Gastrocnemius medialis (tissue), 4 donors: ENCODE measurements around the gene ZDHHC3. TPM values are rescaled to one million over a fixed set of nuclear protein-coding genes. Genes with fewer than 3 reads are reported as not detected.

Source experiments
- ATAC-seq, 2 donors: fragments of 150-250 bp; one replicate each; pipeline ENCODE4 v1.9.1; 2016
- DNase-seq, 2 donors: peaks; one replicate each; pipeline ENCODE4 v3.0.0-alpha.2; 2019
- H3K27ac ChIP-seq, 4 donors: fragments of 200-600 bp; sonication (generic); 1 replicate in 1 of 4; 2 replicates in 3 of 4; pipeline ENCODE4 v1.5.1; 2016 to 2018; ENCODE audit warnings: mild to moderate bottlenecking in 2 of 4, moderate library complexity in 1 of 4
- H3K27me3 ChIP-seq, 3 donors: fragments of 200-600 bp; sonication (generic) in 2 of 3; 1 replicate in 1 of 3; 2 replicates in 2 of 3; pipeline versions ENCODE4 v1.5.1 to v1.6.0; 2016 to 2019; ENCODE audit warnings: mild to moderate bottlenecking in 1 of 3, moderate library complexity in 1 of 3
- H3K36me3 ChIP-seq, 2 donors: fragments of 200-600 bp; sonication (generic) in 1 of 2; one replicate each; pipeline ENCODE4 v1.5.1; 2017 to 2018
- H3K4me1 ChIP-seq, 2 donors: fragments of 200-600 bp; sonication (generic) in 1 of 2; one replicate each; pipeline ENCODE4 v1.5.1; 2016 to 2017; ENCODE audit warnings: mild to moderate bottlenecking in 2 of 2
- H3K4me3 ChIP-seq, 4 donors: fragments of 200-600 bp; sonication (generic) in 3 of 4; 1 replicate in 1 of 4; 2 replicates in 3 of 4; pipeline ENCODE4 v1.5.1; 2016 to 2019; ENCODE audit warnings: mild to moderate bottlenecking in 2 of 4
- H3K9me3 ChIP-seq, 3 donors: fragments of 200-600 bp; sonication (generic) in 2 of 3; 1 replicate in 1 of 3; 2 replicates in 2 of 3; pipeline ENCODE4 v1.5.1; 2016 to 2019
- POLR2A ChIP-seq, 2 donors: fragments of 450-650 bp; IDR thresholded peaks; one replicate each; pipeline ENCODE4 v1.6.1; 2017; ENCODE audit warnings: antibody characterized with exemption in 2 of 2, mild to moderate bottlenecking in 2 of 2, moderate library complexity in 2 of 2
- in situ Hi-C, 4 donors: fragments of 200-750 bp; cut with MboI; loops; one replicate each; pipeline versions ENCODE4 v1.15.0 to v1.8.0; 2017; ENCODE audit warnings: low sequenced_read_pairs in 4 of 4
- intact Hi-C: fragments of 100-400 bp; cut with DNase I; formaldehyde crosslinking; loops from one replicate; pipeline ENCODE4 v1.15.1; 2023; ENCODE audit warnings: low total_unique reads
- total RNA-seq, 4 donors: library from RNA; depleted of rRNA; stranded (reverse); fragments of >200 nt; gene quantifications; one replicate each; pipeline versions ENCODE4 v1.1.0 to v1.2.3, GENCODE V29; 2016
- TF ChIP-seq, protein P1 (sequence below), 5 experiments: fragments of 450-650 bp in 3 of 5; fragments of 200-600 bp in 2 of 5; sonication (generic) in 2 of 5; IDR thresholded peaks in 4 of 5; conservative IDR thresholded peaks in 1 of 5; 1 replicate in 4 of 5; 2 replicates in 1 of 5; pipeline ENCODE4 v1.5.1; 2016 to 2019; ENCODE audit warnings: antibody characterized with exemption in 5 of 5, mild to moderate bottlenecking in 3 of 5, moderate library complexity in 3 of 5

ZDHHC3 gene
- total RNA-seq, 4 donors from 2014 or later = 66.2 to 90.5 (median 74.5) TPM

- in situ Hi-C loops = no loop called here
- Histone ChIP-seq H3K4me1 (peaks cover 3 to 26% of the 10 kb centered on the region in 2 donors), H3K4me3 (no peak overlapping the region), H3K36me3 (peaks cover 0 to 17% of the 10 kb centered on the region in 2 donors), H3K27ac (no peak overlapping the region), H3K9me3 (no peaks in the 10 kb centered on the region), H3K27me3 (no peaks in the 10 kb centered on the region)
- ATAC-seq (no peak), DNase-seq (no peak)
- intact Hi-C loops = no loop called here
- TF ChIP-seq, protein P1, sequence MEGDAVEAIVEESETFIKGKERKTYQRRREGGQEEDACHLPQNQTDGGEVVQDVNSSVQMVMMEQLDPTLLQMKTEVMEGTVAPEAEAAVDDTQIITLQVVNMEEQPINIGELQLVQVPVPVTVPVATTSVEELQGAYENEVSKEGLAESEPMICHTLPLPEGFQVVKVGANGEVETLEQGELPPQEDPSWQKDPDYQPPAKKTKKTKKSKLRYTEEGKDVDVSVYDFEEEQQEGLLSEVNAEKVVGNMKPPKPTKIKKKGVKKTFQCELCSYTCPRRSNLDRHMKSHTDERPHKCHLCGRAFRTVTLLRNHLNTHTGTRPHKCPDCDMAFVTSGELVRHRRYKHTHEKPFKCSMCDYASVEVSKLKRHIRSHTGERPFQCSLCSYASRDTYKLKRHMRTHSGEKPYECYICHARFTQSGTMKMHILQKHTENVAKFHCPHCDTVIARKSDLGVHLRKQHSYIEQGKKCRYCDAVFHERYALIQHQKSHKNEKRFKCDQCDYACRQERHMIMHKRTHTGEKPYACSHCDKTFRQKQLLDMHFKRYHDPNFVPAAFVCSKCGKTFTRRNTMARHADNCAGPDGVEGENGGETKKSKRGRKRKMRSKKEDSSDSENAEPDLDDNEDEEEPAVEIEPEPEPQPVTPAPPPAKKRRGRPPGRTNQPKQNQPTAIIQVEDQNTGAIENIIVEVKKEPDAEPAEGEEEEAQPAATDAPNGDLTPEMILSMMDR (IDR thresholded peaks at IDR 0.05 in 4 of 5, conservative IDR thresholded peaks at IDR 0.05 in 1 of 5) = no peak
- TF ChIP-seq POLR2A (IDR thresholded peaks at IDR 0.05) = no peak
These were observed 18.0 kb downstream of the ZDHHC3 start for GRCh38 chr3:44957986-44958385.

DNA sequence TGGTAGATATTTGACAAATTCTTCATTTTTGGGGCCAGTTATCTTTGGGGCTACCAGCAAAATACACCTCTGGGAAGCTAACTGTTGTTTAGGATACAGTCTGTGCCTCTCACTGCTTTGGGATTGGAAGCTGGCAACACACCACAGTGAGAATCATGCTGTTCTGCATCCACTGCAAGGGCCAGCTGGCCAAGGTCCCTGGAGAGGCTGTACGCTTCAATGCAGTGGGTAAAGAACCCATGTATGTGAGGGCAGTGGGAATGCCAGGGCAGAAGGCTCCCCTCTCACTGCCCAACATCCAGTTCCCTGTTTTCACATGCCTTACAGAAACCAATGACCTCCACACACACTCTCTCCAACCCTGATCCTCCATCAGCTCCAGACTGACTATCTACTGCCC lies 20.1 kb downstream of the ZDHHC3 start:
- TF ChIP-seq, protein P1 (IDR thresholded peaks at IDR 0.05 in 4 of 5, conservative IDR thresholded peaks at IDR 0.05 in 1 of 5) = no peak
- no peak for TF ChIP-seq POLR2A (IDR thresholded peaks at IDR 0.05)
- H3K27ac ChIP-seq = no peak overlapping the region

DNA sequence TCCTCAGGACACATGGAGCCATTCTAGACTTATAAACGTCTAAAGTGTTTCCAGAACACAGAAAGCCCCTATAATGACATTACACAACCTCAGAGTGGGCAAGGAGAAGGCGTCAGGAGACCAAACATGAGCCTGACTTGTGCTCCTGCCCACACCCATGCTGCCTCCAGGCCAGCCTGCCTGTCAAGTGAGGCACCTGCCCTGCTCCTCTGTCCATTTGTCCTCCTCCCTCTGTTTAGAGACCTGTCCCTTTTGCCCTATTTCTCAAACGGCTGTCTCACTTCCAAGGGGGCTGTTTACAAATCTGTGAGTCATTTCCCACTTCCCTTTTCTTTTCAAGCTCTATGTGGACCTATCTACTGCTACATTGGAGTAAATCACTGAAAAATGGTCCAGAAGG lies 21.0 kb downstream of the ZDHHC3 start:
- peak; percentile 54 to 80 for ATAC-seq
- Histone ChIP-seq H3K36me3 (peaks cover 0 to 17% of the 10 kb centered on the region in 2 donors), H3K27ac (peak overlapping the region; percentile 19 to 57 (median 34)), H3K9me3 (no peaks in the 10 kb centered on the region), H3K4me3 (no peak overlapping the region), H3K27me3 (no peaks in the 10 kb centered on the region), H3K4me1 (peaks cover 3 to 17% of the 10 kb centered on the region in 2 donors)
- in situ Hi-C loops (no loop called here), intact Hi-C loops (no loop called here)
- peak; percentile 34 to 68 for DNase-seq
- TF ChIP-seq, protein P1 (IDR thresholded peaks at IDR 0.05 in 4 of 5, conservative IDR thresholded peaks at IDR 0.05 in 1 of 5) = no peak
- TF ChIP-seq POLR2A (IDR thresholded peaks at IDR 0.05) = no peak

More for the DNA sequence above, 20.1 kb downstream of the ZDHHC3 start:
- Histone ChIP-seq H3K9me3 (no peaks in the 10 kb centered on the region), H3K27me3 (no peaks in the 10 kb centered on the region), H3K4me3 (no peak overlapping the region), H3K4me1 (peaks cover 3 to 19% of the 10 kb centered on the region in 2 donors), H3K36me3 (peaks cover 0 to 17% of the 10 kb centered on the region in 2 donors)
- ATAC-seq = no peak
- intact Hi-C loops (no loop called here), in situ Hi-C loops (no loop called here)
- DNase-seq = no peak

DNA sequence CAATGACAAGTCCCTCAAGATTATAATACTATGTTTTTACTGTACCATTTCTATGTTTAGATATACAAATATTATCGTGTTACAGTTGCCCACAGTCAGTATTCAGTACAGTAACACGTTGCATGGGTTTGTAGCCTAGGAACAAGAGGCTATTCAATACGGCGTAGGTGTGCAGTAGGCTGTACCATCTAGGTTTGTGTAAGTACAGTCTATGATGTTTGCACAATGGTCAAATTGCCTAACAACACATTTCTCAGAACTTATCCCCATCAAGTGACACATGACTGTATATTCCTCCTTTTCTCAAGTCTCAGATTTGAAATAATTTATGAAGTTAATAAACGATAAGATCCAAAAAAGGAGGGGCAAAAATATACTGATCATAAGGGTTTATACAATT lies 21.7 kb downstream of the ZDHHC3 start:
- Histone ChIP-seq H3K27ac (peak overlapping the region in 3 of 4 donors; percentile 19 to 57 (median 36)), H3K27me3 (no peaks in the 10 kb centered on the region), H3K9me3 (no peaks in the 10 kb centered on the region), H3K36me3 (peaks cover 0 to 17% of the 10 kb centered on the region in 2 donors), H3K4me3 (no peak overlapping the region), H3K4me1 (peaks cover 0 to 17% of the 10 kb centered on the region in 2 donors)
- DNase-seq (no peak), ATAC-seq (peak in 1 of 2 donors; percentile 28)
- in situ Hi-C loops (no loop called here), intact Hi-C loops (no loop called here)
- TF ChIP-seq POLR2A (IDR thresholded peaks at IDR 0.05) = no peak
- TF ChIP-seq, protein P1 (IDR thresholded peaks at IDR 0.05 in 4 of 5, conservative IDR thresholded peaks at IDR 0.05 in 1 of 5) = no peak

- DNase-seq (no peak), ATAC-seq (no peak)
- intact Hi-C loops = no loop called here
- Histone ChIP-seq H3K36me3 (peaks cover 0 to 3% of the 10 kb centered on the region in 2 donors), H3K27ac (no peak overlapping the region), H3K9me3 (no peaks in the 10 kb centered on the region), H3K27me3 (no peaks in the 10 kb centered on the region), H3K4me1 (peaks cover 0 to 17% of the 10 kb centered on the region in 2 donors), H3K4me3 (no peak overlapping the region)
- TF ChIP-seq POLR2A (IDR thresholded peaks at IDR 0.05) = no peak
- TF ChIP-seq, protein P1 (IDR thresholded peaks at IDR 0.05 in 4 of 5, conservative IDR thresholded peaks at IDR 0.05 in 1 of 5) = no peak
- in situ Hi-C loops = no loop called here
These were observed 23.3 kb downstream of the ZDHHC3 start for GRCh38 chr3:44952689-44953088.
